A549 treated with GW870086 at 1 μM for 4 hours (cell line): ENCODE results near the gene TMEM190. TPM values are rescaled to one million over a fixed set of nuclear protein-coding genes. Genes with fewer than 3 reads are reported as not detected.

Source experiments
- total RNA-seq: library from RNA; stranded (reverse); fragments of 200-300 nt; extraction: Qiagen RNA extraction; gene quantifications from 5 replicates; pipeline ENCODE4 v1.2.3, GENCODE V29; 2022; ENCODE audit warnings: low read depth

The TMEM190 gene
- total RNA-seq = 0.94 to 2.2 TPM (median 1.7 TPM) in 5 replicates

DNA sequence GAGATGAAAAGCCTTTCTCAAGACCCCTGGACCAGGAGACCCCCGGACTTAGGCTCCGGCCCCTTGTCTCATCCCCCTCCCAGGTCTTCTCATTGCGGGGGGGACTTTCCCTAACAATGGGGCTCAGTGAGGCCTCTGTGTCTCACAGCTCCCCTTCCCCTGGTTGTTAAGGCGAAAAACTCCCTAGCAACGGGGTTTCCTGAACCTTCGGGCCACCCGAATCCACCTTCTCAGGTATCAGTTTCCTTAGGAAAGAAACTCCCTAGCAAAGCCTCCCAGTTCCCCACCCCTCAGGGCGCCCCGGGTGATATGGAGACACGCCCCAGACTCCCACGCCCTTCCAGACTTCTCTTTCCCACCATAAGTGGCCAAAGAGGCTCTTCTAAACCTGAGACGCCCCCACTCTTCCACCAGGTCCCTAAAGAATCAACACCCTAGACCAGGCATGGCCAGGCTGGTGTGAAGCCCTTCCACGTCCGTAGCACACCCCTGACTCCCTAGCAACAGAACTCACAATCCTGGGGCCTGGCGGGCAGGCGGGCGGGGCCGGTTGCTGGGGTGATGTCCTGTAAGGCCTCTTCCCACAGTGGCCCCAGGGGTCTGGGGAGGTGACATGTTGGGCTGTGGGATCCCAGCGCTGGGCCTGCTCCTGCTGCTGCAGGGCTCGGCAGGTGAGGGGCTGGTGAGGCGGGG is at the start of gene TMEM190:
Gene TMEM190, plus strand, starts transcription at position 586 of the 693 bp plus-strand sequence. Its CDS starts 28 bp downstream, at position 614.

DNA sequence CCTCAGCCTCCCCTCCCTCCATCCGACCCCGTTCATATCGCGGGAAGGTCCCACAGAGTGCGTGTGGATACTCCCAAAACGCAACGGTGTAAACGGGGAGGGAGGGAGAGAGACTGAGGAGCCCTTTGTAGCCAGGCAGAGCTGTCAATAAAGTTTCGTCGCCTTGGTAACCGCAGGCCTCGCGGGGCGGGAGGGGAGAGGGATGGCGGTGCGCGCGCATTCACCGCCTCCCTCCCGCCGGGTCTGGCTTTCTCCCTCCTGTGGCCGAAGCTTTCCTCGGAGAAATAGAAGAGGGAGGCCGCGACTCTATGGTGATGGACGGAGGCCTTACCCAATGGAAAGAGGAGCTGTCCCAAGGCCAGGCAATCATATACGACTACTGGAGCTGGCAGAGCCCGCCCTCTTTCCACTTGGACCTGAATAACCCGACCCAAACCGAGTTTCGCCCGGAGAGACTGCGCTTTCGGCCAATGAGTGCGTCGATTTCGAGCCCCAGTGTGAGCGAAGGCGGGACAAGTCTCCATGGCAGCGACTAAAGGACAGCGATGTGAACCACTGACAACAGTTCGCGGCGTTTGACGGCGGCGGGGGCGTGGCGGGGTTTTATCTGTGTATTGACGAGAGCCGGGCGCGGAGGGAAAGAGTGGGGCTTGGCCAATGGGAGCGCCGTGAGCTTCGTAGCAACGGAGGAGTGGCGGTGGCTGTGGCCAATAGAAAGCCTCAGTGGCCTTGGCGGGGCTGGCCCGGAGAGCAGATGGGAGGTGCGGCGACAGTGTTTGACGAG is 37.3 kb upstream of the TMEM190 start, which contains the start of gene KMT5C:
Gene KMT5C, plus strand, starts transcription at position 772 of the 784 bp plus-strand sequence. CDS start 2,061 bp downstream, outside the sequence.

DNA sequence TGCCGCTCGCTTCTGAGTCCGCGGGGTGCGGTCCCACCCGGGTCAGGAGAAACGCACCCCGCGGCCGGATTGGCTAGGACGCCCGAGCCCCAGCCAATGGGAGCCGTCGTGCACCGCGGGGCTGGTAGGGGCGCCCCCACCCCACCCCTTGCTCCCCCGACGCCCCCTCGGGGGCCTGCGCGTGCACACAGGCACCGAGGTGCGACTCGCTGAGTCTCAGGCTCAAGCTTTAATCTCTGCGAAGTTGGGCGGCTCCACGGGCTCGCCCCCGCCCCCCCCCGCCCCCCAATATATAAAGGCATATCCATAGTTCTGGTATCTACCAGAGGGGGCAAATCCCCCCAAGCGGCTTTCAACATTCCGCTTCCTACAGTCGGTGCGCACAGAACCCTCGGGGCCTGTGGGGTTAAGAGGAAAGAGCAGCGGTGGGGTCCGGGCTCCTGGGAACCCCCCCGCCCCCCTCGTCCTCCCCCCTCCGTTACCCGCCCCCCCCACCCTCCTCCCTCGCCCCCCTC is 21.9 kb upstream of the TMEM190 start, which contains the start of gene COX6B2:
Gene COX6B2, minus strand, starts transcription at position 22 of the 515 bp plus-strand sequence. CDS start 198 bp downstream, outside the sequence.

DNA sequence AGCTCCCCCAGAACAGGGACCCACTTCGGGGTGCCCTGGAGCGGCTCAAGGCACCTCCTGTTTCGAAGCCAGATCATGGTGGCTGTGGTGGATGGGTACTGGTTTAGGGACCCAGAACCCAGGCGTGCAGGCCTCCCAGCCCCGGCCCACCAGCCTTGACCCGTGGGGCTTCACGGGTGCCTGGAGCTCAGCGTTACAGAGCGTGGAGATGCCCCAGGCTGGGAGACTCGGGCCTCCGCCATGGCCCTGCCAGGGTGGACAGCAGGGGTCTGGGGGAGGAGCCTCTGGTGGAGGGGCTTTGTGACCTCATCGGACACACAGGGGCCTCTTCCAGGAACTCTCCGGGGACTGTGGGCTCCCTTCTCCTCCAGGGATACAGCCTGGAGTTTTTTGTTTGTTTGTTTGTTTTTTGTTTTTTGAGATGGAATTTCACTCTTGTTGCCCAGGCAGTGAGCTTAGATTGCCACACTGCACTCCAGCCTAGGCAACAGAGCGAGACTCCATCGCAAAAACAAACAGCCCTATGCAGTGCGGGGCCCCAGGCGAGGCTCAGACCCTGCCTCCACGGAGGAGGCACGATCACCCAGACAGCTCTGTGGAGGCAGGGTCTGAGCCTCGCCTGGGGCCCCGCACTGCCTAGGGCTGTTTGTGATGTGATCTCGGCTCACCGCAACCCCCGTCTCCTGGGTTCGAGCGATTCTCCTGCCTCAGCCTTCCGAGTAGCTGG is 13.5 kb upstream of the TMEM190 start, which contains the start of gene GARIN5B:
Gene GARIN5B, minus strand, starts transcription at position 271 of the 727 bp plus-strand sequence. Its CDS starts 194 bp downstream, at position 77.

DNA sequence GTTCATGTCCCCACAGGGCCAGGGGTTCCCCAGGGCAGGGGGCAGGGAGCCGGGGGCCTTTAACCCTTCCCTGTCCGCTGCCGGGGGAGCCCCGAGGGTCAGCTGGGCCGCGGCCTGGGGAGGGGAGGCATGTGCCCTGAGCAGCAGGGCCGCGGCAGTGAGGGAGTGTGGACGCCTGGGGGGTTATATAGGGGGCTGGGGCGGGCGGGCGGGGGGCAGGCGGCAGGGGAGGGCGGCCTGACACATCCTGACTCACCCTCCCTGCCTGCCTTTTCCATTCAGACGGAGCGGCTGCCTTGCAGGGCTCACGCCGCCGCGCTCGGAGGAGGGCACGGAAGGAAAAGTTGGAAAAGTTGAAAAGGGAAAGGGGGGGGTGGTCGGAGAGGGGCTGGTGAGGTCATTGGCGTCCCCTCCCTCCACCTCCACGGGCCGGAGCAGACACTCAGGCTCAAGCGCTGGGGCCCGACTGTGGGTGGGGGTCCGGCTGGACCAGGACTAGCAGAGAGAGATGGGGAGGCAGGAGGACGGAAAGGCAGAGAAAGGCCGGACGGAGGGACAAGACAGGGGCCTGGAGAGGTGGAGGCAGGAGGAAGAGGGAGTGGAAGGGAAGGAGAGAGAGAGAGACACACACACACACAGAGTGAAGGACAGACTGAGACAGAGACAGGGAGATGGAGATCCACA is 6.2 kb upstream of the TMEM190 start, which contains the start of gene IL11:
Gene IL11, minus strand, starts transcription at position 159 of the 684 bp plus-strand sequence. Its CDS starts 153 bp downstream, at position 6.

DNA sequence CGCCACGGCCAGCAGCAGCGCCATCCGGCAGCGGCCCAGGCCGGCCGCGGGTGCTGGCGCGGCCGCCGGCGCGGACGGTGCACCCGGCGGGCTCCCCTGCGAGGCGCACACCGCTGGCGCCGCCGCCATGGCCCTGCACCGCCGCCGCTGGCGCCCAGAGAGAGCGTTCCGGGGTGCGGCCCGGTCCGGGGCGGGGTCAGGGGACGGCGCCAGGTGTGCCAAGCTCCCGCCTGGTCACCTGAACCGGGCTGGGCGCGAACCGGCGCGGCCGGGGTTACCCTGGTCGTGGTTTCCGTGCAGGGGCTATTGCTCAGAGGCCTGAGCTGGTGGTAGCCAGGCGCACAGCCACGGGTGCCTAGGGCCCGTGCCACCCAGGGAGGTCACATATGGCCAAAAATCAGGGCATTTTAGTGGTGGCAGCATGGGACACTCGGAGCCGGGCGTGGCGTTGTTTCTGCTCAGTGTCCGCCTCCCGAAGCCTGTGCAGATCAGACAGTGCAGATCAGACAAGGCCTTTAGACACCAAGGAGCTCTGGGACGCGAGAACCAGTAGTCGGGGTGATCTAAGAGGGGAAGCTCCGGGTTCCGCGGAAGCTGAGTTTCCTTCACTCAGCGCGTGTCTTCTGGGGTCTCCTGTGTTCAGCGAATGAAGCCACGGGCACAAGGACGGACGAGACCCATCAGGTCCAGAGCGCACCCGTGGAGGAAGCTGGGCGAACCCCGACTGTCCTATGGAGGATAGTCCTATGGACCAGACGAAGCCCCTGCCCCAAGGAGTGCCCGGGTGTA is 7.7 kb downstream of the TMEM190 start, which contains the start of gene TMEM238:
Gene TMEM238, minus strand, starts transcription at position 162 of the 789 bp plus-strand sequence. Its CDS starts 33 bp downstream, at position 129.

DNA sequence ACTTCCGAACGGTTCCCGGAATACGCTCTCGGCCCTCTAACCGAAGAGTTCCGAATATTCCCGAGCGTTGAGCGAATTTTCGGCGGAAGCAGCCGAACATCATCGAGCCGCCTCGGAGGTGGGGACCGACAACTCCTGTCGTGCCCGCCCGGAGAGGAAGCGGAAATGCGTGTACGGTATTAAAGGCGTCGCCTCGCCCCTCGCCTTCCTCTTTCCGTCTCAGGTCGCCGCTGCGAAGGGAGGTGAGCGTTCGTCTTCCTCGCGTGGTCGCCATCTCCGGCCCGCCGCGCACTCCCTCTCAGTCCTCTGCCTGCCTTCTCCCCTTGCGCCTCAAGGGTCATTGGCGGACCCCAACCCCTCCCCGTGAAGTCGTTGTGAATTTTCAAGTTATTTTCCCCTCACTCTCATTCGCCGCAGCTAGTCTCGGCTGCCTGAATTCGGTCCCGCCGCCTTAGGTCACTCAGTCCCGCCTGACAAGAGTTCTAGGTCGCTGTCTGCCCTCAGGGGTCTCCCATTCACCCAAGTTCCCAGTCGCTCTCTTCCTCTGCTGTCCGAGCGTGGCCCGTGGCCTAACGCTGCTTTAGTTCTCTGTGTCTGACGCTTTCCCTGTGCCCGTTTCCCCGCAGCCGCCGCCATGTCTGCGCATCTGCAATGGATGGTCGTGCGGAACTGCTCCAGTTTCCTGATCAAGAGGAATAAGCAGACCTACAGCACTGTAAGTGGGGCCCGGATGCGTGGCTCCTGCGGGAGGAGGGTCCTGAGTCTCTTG is 9.3 kb downstream of the TMEM190 start, which contains the start of gene RPL28:
Gene RPL28, plus strand, starts transcription at position 209 of the 769 bp plus-strand sequence. Its CDS starts 426 bp downstream, at position 635.

DNA sequence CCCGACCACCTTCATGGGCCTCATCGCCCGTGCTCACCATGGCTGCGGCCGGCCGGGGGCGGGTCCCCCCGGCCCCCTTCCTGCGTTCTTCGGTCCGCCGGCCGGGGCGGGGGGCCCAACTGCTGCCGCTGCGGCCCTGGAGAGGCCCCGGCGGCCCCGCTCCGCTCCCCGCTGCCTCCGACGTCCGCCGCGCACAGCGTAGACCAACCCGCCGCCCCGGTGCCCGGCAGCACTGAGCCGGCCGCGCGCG is 30.8 kb downstream of the TMEM190 start, which contains the start of gene UBE2S:
Gene UBE2S, minus strand, starts transcription at position 239 of the 250 bp plus-strand sequence. Its CDS starts 199 bp downstream, at position 40.

Other genes with a start within 250 kb of the TMEM190 start
- gene TNNT1, start 227.6 kb upstream of the TMEM190 start, total RNA-seq = 115 to 148 TPM (median 130 TPM) in 5 replicates
- gene TNNI3, start 219.1 kb upstream of the TMEM190 start, total RNA-seq = 5.9 to 9.6 TPM (median 8.0 TPM) in 5 replicates
- gene DNAAF3, start 210.2 kb upstream of the TMEM190 start, total RNA-seq = 3.7 to 7.7 TPM (median 5.7 TPM) in 5 replicates
- 1.9 to 4.8 TPM (median 4.0 TPM) in 5 replicates for gene SYT5, start 196.5 kb upstream of the TMEM190 start, total RNA-seq
- 2.7 to 5.3 TPM (median 5.1 TPM) in 5 replicates for gene PTPRH, start 167.3 kb upstream of the TMEM190 start, total RNA-seq
- gene TMEM86B, start 148.1 kb upstream of the TMEM190 start, total RNA-seq = 3.1 to 5.3 TPM (median 4.1 TPM) in 5 replicates
- 84.5 to 118 TPM (median 109 TPM) in 5 replicates for gene PPP6R1, start 117.8 kb upstream of the TMEM190 start, total RNA-seq
- 120 to 145 TPM (median 138 TPM) in 5 replicates for gene HSPBP1, start 96.7 kb upstream of the TMEM190 start, total RNA-seq
- gene BRSK1, start 92.8 kb upstream of the TMEM190 start, total RNA-seq = 2.5 to 4.3 TPM (median 4.1 TPM) in 5 replicates
- gene TMEM150B, start 51.5 kb upstream of the TMEM190 start, total RNA-seq = not detected in 5 replicates
- gene KMT5C, start 37.0 kb upstream of the TMEM190 start, total RNA-seq = 3.7 to 7.5 TPM (median 5.9 TPM) in 5 replicates
- 0.57 to 1.2 TPM (median 0.81 TPM) in 5 replicates for gene COX6B2, start 22.1 kb upstream of the TMEM190 start, total RNA-seq
- gene GARIN5B, start 13.6 kb upstream of the TMEM190 start, total RNA-seq = 0.08 to 0.33 TPM (median 0.13 TPM) in 5 replicates
- 14.5 to 19.3 TPM (median 18.6 TPM) in 5 replicates for gene IL11, start 6.4 kb upstream of the TMEM190 start, total RNA-seq
- gene TMEM238, start 7.5 kb downstream of the TMEM190 start, total RNA-seq = 2.8 to 9.2 TPM (median 7.0 TPM) in 5 replicates
- 2,491 to 3,078 TPM (median 2,623 TPM) in 5 replicates for gene RPL28, start 9.1 kb downstream of the TMEM190 start, total RNA-seq
- gene UBE2S, start 31.0 kb downstream of the TMEM190 start, total RNA-seq = 343 to 483 TPM (median 443 TPM) in 5 replicates
- gene SHISA7, start 66.5 kb downstream of the TMEM190 start, total RNA-seq = not detected in 5 replicates
- gene ISOC2, start 84.8 kb downstream of the TMEM190 start, total RNA-seq = 51.3 to 61.4 TPM (median 58.4 TPM) in 5 replicates
- gene C19orf85, start 87.9 kb downstream of the TMEM190 start, total RNA-seq = not detected in 5 replicates
- 4.5 to 7.2 TPM (median 6.7 TPM) in 5 replicates for gene ZNF628, start 99.8 kb downstream of the TMEM190 start, total RNA-seq
- 34.8 to 57.0 TPM (median 55.0 TPM) in 5 replicates for gene NAT14, start 108.4 kb downstream of the TMEM190 start, total RNA-seq
- 0.35 to 0.82 TPM (median 0.57 TPM) in 5 replicates for gene SSC5D, start 111.6 kb downstream of the TMEM190 start, total RNA-seq
- gene SBK2, start 160.3 kb downstream of the TMEM190 start, total RNA-seq = 1.3 to 2.3 TPM (median 1.8 TPM) in 5 replicates
- 1.3 to 1.9 TPM (median 1.6 TPM) in 5 replicates for gene SBK3, start 168.7 kb downstream of the TMEM190 start, total RNA-seq
- 20.1 to 37.6 TPM (median 28.4 TPM) in 5 replicates for gene ZNF579, start 204.0 kb downstream of the TMEM190 start, total RNA-seq
- 20.5 to 24.3 TPM (median 23.6 TPM) in 5 replicates for gene FIZ1, start 222.7 kb downstream of the TMEM190 start, total RNA-seq
- gene ZNF524, start 223.5 kb downstream of the TMEM190 start, total RNA-seq = 12.5 to 17.5 TPM (median 16.0 TPM) in 5 replicates
- 7.6 to 13.0 TPM (median 12.1 TPM) in 5 replicates for gene ZNF865, start 228.8 kb downstream of the TMEM190 start, total RNA-seq
- 4.8 to 6.1 TPM (median 5.3 TPM) in 5 replicates for gene ZNF784, start 247.7 kb downstream of the TMEM190 start, total RNA-seq